GM23248 (cell line): ENCODE measurements around the gene JMJD1C. TPM values are rescaled to one million over a fixed set of nuclear protein-coding genes. Genes with fewer than 3 reads are reported as not detected.
A peak's percentile ranks its signal among the peaks of the same experiment; 100 is the strongest.

Experiments used
- DNase-seq: peaks from one replicate; pipeline ENCODE4 v3.0.0-alpha.2; 2015
- H2AFZ ChIP-seq: fragments of 200-600 bp; sonication (generic); 2 replicates; pipeline ENCODE4 v1.6.1; 2016; ENCODE audit warnings: antibody characterized with exemption
- H3F3A ChIP-seq: fragments of 200-600 bp; sonication (generic); 2 replicates; pipeline ENCODE4 v1.6.1; 2016; ENCODE audit warnings: mild to moderate bottlenecking, antibody characterized with exemption, mixed run types; ENCODE audit not compliant: insufficient read depth
- H3K27ac ChIP-seq: fragments of 200-600 bp; sonication (generic); 2 replicates; pipeline ENCODE4 v1.5.1; 2016; ENCODE audit warnings: mild to moderate bottlenecking
- H3K27me3 ChIP-seq: fragments of 200-600 bp; sonication (generic); replicated peaks from 2 replicates; pipeline ENCODE4 v1.6.1; 2016; ENCODE audit warnings: mild to moderate bottlenecking; ENCODE audit not compliant: insufficient read depth
- H3K36me3 ChIP-seq: fragments of 200-600 bp; sonication (generic); 2 replicates; pipeline ENCODE4 v1.6.1; 2016; ENCODE audit warnings: low read depth, mild to moderate bottlenecking
- H3K4me1 ChIP-seq: fragments of 200-600 bp; sonication (generic); 2 replicates; pipeline ENCODE4 v1.6.1; 2016; ENCODE audit warnings: mild to moderate bottlenecking; ENCODE audit not compliant: insufficient read depth
- H3K4me2 ChIP-seq: fragments of 200-600 bp; sonication (generic); one replicate; pipeline ENCODE4 v1.6.1; 2016; ENCODE audit warnings: mild to moderate bottlenecking; ENCODE audit not compliant: unreplicated experiment
- H3K4me3 ChIP-seq: fragments of 200-600 bp; sonication (generic); 2 replicates; pipeline ENCODE4 v1.5.1; 2016; ENCODE audit warnings: mild to moderate bottlenecking
- H3K79me2 ChIP-seq: fragments of 200-600 bp; sonication (generic); 2 replicates; pipeline ENCODE4 v1.6.1; 2016; ENCODE audit warnings: mild to moderate bottlenecking; ENCODE audit not compliant: insufficient read depth
- H3K9ac ChIP-seq: fragments of 200-600 bp; sonication (generic); 2 replicates; pipeline ENCODE4 v1.6.1; 2016; ENCODE audit warnings: mild to moderate bottlenecking
- H3K9me2 ChIP-seq: fragments of 200-600 bp; sonication (generic); 2 replicates; pipeline ENCODE4 v1.6.1; 2016; ENCODE audit warnings: mixed run types, mild to moderate bottlenecking, moderate library complexity; ENCODE audit not compliant: insufficient read depth
- H3K9me3 ChIP-seq: fragments of 200-600 bp; sonication (generic); one replicate; pipeline ENCODE4 v1.6.1; 2017; ENCODE audit warnings: low read depth
- H4K20me1 ChIP-seq: fragments of 200-600 bp; sonication (generic); 2 replicates; pipeline ENCODE4 v1.6.0; 2016; ENCODE audit not compliant: insufficient read depth
- EZH2 ChIP-seq: fragments of 200-600 bp; sonication (generic); IDR thresholded peaks from 2 replicates; pipeline ENCODE4 v1.6.1; 2018; ENCODE audit warnings: antibody characterized with exemption, mild to moderate bottlenecking; ENCODE audit not compliant: insufficient read depth, poor library complexity, severe bottlenecking
- EZH2phosphoT487 ChIP-seq: fragments of 200-600 bp; sonication (generic); IDR thresholded peaks from 2 replicates; pipeline ENCODE4 v1.6.1; 2018; ENCODE audit warnings: antibody characterized with exemption, moderate library complexity, mild to moderate bottlenecking, low read depth; ENCODE audit not compliant: insufficient read depth
- WGBS, 2 experiments: methylation state at CpG; one replicate each; pipeline ENCODE4 v1.1.6; 2015 to 2017; ENCODE audit warnings: low lambda C conversion rate in 2 of 2, low coverage in 1 of 2; ENCODE audit errors: missing lambda C conversion rate in 2 of 2; 5-methylcytosine and 5-hydroxymethylcytosine counted together
- in situ Hi-C: fragments of 300-500 bp; cut with MboI; formaldehyde crosslinking; loops from 2 replicates; pipeline ENCODE4 v1.15.0; 2020
- polyA plus RNA-seq: library from polyadenylated mRNA; unstranded; fragments of >200 nt; fragmentation: Nextera tagmentation; extraction: Ambion mirVana; gene quantifications from 2 replicates; pipeline ENCODE4 v1.2.1, GENCODE V29; 2016
- total RNA-seq: library from RNA; depleted of rRNA; stranded (reverse); fragments of >200 nt; shearing (Covaris generic); gene quantifications from 2 replicates; pipeline ENCODE4 v1.2.3, GENCODE V29; 2014

JMJD1C gene
- total and polyA plus RNA-seq, 2 experiments from 2014 or later, result 34.6 to 74.3 TPM

DNA sequence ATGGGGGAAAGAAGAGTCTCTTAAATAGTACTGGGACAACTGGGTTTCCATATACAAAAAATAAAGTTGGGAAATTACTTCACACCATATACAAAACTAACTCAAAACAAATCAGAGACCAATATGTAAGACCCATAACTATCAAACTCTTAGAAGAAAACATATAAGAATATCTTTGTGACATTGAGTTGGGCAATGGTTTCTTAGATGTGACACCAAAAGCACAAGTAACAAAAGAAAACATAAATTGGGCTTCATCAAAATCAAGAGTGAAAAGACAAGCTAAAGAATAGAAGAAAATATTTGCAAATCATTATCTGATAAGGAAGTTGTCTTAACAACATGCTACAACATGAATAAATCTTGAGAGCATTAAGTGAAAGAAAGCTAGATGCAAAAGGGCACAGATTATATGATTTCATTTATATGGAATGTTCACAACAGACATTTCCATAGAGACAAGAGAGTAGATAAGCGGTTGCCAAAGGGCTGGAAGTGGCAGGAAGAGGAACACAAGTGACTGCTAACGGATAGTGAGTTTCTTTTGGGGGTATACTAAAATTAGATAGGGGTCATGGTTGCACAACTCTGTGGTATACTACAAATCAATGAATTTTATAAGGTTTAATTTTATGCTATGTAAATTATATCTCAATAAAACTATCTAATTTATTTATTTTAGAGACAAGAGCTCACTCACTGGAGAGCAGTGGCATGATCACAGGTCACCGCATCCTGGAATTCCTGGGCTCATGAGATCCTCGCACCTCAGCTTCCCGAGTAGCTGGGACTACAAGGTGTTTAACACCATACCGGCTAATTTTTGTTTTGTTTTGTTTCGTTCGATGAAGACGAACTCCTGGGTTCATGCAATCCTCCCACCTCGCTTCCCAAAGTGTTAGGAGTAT, 35.4 kb downstream of the JMJD1C start:
- no peaks in the 10 kb centered on the region; the same call in 1 of the 2 replicates for H4K20me1 ChIP-seq
- peak overlapping the region; percentile 81 for H3K27ac ChIP-seq
- H3K4me1 ChIP-seq, result peaks cover 47% of the 10 kb centered on the region
- 79 to 80% methylated on average over 10 of the region's 10 CpGs for WGBS, 2 experiments
- H3K4me2 ChIP-seq, result peak overlapping the region; percentile 70
- peaks cover 30% of the 10 kb centered on the region for H3F3A ChIP-seq
- in situ Hi-C loops, result no loop called here
- H3K36me3 ChIP-seq, result no peaks in the 10 kb centered on the region
- H3K27me3 ChIP-seq, result no peaks in the 10 kb centered on the region
- H3K79me2 ChIP-seq, result peaks cover 100% of the 10 kb centered on the region
- no peaks in the 10 kb centered on the region for H3K9me3 ChIP-seq
- no peak overlapping the region for H2AFZ ChIP-seq
- peak overlapping the region; percentile 21 for H3K4me3 ChIP-seq
- TF ChIP-seq EZH2phosphoT487 (no peak), EZH2 (no peak)
- no peaks in the 10 kb centered on the region for H3K9me2 ChIP-seq
- peak overlapping the region; percentile 52 for H3K9ac ChIP-seq
- DNase-seq, result peak; percentile 78

GRCh38 chr10:63429281-63429680, 36.5 kb downstream of the JMJD1C start:
- Histone ChIP-seq H3K4me3 (peak overlapping the region; percentile 21; the same call in 1 of the 2 replicates), H3K79me2 (peaks cover 100% of the 10 kb centered on the region), H4K20me1 (no peaks in the 10 kb centered on the region; the same call in 1 of the 2 replicates), H3K4me1 (peaks cover 40% of the 10 kb centered on the region), H3K9ac (peak overlapping the region; percentile 52), H3K27ac (peak overlapping the region; percentile 81), H3K36me3 (no peaks in the 10 kb centered on the region), H3K9me3 (no peaks in the 10 kb centered on the region), H3F3A (peaks cover 30% of the 10 kb centered on the region), H3K9me2 (no peaks in the 10 kb centered on the region), H3K4me2 (peak overlapping the region; percentile 70), H3K27me3 (no peaks in the 10 kb centered on the region), H2AFZ (no peak overlapping the region)
- TF ChIP-seq EZH2phosphoT487 (no peak), EZH2 (no peak)
- in situ Hi-C loops, result no loop called here
- 3 to 6% methylated on average over 2 of the region's 2 CpGs for WGBS, 2 experiments
- peak; percentile 92 for DNase-seq

- Histone ChIP-seq H4K20me1 (no peaks in the 10 kb centered on the region; the same call in 1 of the 2 replicates), H3F3A (peaks cover 26% of the 10 kb centered on the region), H3K27ac (no peak overlapping the region), H2AFZ (no peak overlapping the region), H3K79me2 (peaks cover 100% of the 10 kb centered on the region), H3K4me3 (no peak overlapping the region), H3K9me2 (no peaks in the 10 kb centered on the region), H3K4me1 (peaks cover 35% of the 10 kb centered on the region), H3K9ac (no peak overlapping the region), H3K36me3 (no peaks in the 10 kb centered on the region), H3K4me2 (no peak overlapping the region), H3K27me3 (no peaks in the 10 kb centered on the region), H3K9me3 (no peaks in the 10 kb centered on the region)
- no peak for DNase-seq
- TF ChIP-seq EZH2phosphoT487 (no peak), EZH2 (no peak)
- in situ Hi-C loops, result no loop called here
- WGBS, 2 experiments, result 97 to 98% methylated on average over 18 to 19 of the region's 19 CpGs
These were observed 38.8 kb downstream of the JMJD1C start for GRCh38 chr10:63427013-63427412.

DNA sequence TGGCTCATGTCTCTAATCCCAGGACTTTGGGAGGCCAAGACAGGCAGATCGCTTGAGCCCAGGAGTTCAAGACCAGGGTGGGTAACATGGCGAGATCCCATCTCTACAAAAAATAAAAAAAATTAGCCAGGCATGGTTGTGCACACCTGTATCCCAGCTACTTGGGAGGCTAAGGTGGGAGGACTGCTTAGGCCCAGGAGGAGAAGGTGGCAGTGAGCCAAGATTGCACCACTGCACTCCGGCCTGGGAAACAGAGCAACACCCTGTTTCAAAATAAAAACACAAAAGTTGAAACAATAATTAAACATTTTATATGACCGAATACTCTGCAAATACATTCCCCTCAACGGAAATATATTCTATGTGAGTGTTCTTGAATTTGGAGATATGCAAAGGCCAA, 40.3 kb downstream of the JMJD1C start:
- H3K4me3 ChIP-seq, result no peak overlapping the region
- TF ChIP-seq EZH2, result no peak
- no peak for TF ChIP-seq EZH2phosphoT487
- H3K36me3 ChIP-seq, result no peaks in the 10 kb centered on the region
- no peak overlapping the region for H3K27ac ChIP-seq
- no peak overlapping the region for H3K9ac ChIP-seq
- no peaks in the 10 kb centered on the region; the same call in 1 of the 2 replicates for H4K20me1 ChIP-seq
- H3F3A ChIP-seq, result peaks cover 25% of the 10 kb centered on the region; the same call in 1 of the 2 replicates
- no peaks in the 10 kb centered on the region for H3K27me3 ChIP-seq
- peaks cover 100% of the 10 kb centered on the region for H3K79me2 ChIP-seq
- DNase-seq, result no peak
- in situ Hi-C loops, result no loop called here
- no peak overlapping the region for H3K4me2 ChIP-seq
- peaks cover 26% of the 10 kb centered on the region for H3K4me1 ChIP-seq
- no peaks in the 10 kb centered on the region for H3K9me3 ChIP-seq
- no peaks in the 10 kb centered on the region for H3K9me2 ChIP-seq
- 97 to 99% methylated on average over 5 of the region's 5 CpGs for WGBS, 2 experiments
- no peak overlapping the region for H2AFZ ChIP-seq
